GM21381 (cell line): Measurements from ENCODE around the gene RBMY1F.
"Not testable (repeated sequence)": the region's sequence is repeated elsewhere in the genome, so short reads cannot be mapped to it uniquely, and the experiment has no call there.

Experiments
- ATAC-seq: cut with Tn5 transposase; IDR thresholded peaks from one replicate; pipeline ENCODE4 v1.9.1; 2021; ENCODE audit warnings: mild to moderate bottlenecking, moderate library complexity; ENCODE audit not compliant: unreplicated experiment

RBMY1F gene

DNA sequence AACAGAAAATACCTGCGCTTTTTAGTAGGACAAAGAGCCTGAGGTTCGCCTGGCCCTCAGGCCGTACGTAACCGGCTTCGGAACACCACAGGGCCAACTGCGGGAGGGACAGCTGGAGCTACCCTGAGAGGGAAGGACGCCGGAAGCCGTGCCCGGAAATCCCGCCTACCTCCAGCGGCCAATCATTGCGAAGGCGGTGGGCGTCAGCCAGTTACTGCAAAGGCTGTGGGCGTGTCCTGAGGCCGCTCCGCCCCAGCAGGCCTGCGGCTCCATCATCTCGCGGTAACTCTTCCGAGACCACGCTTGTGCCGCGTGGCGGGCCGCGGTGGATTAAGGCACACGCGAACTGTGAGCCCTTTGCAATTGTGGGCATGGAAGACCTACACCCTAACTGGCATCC lies at the start of gene RBMY1F:
TSS of gene RBMY1F (minus strand) at position 101 of the 400 bp plus-strand sequence. CDS start 1,954 bp downstream, outside the sequence.
- not testable (repeated sequence) for ATAC-seq

GRCh38 chrY:22151144-22151543 lies 31.6 kb downstream of the RBMY1F start:
- ATAC-seq, result not testable (repeated sequence)

DNA sequence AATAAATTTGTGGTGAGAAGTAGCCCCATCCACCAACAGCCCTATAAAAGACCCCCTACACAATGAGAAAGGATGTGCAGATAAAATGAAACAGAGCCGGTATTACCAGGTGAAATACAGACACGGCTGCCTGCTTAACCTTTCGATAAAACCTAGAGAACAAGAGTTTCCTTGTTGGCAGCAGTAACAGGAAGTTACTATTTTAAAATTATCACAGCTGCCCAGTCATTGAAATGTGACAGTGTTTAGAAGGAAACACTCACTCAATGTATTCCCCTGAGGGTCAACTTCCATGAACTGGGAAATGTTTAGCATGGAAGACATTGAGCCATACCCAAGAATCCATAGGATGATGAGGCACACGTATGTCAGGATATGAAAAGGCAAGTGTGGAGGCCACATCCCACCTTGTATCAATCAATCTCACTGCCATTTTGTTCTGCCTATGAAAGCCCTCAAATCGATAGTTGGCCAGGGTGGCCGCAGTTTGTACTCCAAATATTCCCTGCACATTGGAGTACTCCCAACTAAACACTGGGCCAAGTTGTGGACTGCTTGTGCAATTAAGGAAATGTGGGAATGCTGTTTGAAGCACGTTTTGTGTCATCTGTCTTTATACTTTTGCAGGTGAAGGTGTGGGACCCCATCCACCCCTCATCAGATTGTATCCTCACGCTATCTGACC lies 41.6 kb downstream of the RBMY1F start:
- ATAC-seq, result not testable (repeated sequence)

GRCh38 chrY:22134719-22135118 lies 48.0 kb downstream of the RBMY1F start:
- ATAC-seq, result not testable (repeated sequence)

DNA sequence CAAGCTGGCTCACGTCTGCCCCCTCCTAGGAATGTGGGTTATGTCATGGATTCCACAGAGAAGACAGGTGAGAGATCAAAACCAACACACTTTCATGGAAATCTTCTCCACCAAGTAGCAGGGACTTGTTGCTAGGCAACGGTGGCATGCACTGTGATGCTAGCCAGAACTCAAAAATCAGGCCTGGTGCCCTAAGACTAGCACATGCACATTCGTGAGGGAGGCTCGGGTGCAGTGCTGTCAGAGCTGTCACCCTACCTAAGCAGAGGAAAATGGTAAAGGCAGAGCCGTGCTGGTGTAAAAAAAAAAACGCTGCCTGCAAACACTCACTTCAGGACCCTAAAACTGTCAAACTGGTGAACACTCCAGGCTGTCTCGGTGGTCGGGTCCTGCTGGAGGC lies 52.2 kb downstream of the RBMY1F start:
- not testable (repeated sequence) for ATAC-seq
